Ovary (tissue), 9 donors: ENCODE measurements around the gene DGKD. TPM values are rescaled to one million over a fixed set of nuclear protein-coding genes. Genes with fewer than 3 reads are reported as not detected.

ENCODE experiments used
- DNase-seq, 5 donors: peaks; one replicate each; pipeline ENCODE4 v3.0.0-alpha.2; 2019 to 2020
- H3K27ac ChIP-seq, 2 donors: fragments of 200-600 bp; one replicate each; pipeline versions ENCODE4 v1.5.1 to v1.8.0; 2019 to 2022
- H3K27me3 ChIP-seq: fragments of 200-600 bp; one replicate; pipeline ENCODE4 v1.8.0; 2022
- H3K36me3 ChIP-seq: fragments of 200-600 bp; sonication (generic); one replicate; pipeline ENCODE4 v1.5.1; 2019
- H3K4me1 ChIP-seq: one replicate; pipeline ENCODE4 v1.8.1; 2013; ENCODE audit warnings: mild to moderate bottlenecking, moderate library complexity; ENCODE audit not compliant: insufficient read depth
- H3K4me3 ChIP-seq: fragments of 200-600 bp; sonication (generic); one replicate; pipeline ENCODE4 v1.5.1; 2017
- H3K9me3 ChIP-seq, 2 donors: fragments of 200-600 bp in 1 of 2; sonication (generic) in 1 of 2; one replicate each; pipeline versions ENCODE4 v1.5.1 to v1.8.1; 2013 to 2019; ENCODE audit warnings: mild to moderate bottlenecking in 1 of 2, moderate library complexity in 1 of 2
- CTCF ChIP-seq, 3 donors: fragments of 450-650 bp in 2 of 3; fragments of 200-600 bp in 1 of 3; IDR thresholded peaks; one replicate each; pipeline versions ENCODE4 v1.5.1 to v1.8.0; 2016 to 2022; ENCODE audit warnings: antibody characterized with exemption in 3 of 3, mild to moderate bottlenecking in 1 of 3
- EP300 ChIP-seq: sonication (generic); formaldehyde crosslinking; IDR thresholded peaks from one replicate; pipeline ENCODE4 v1.6.1; 2017; ENCODE audit warnings: antibody characterized with exemption
- POLR2A ChIP-seq: fragments of 450-650 bp; IDR thresholded peaks from one replicate; pipeline ENCODE4 v1.6.1; 2017; ENCODE audit warnings: antibody characterized with exemption, mild to moderate bottlenecking, moderate library complexity
- WGBS, 3 donors: extraction: QIAGEN DNeasy Blood & Tissue Kit in 1 of 3; methylation state at CpG; one replicate each; pipeline versions ENCODE4 v1.1.5 to v1.1.7; 2013 to 2017; 5-methylcytosine and 5-hydroxymethylcytosine counted together
- intact Hi-C, 4 donors: fragments of 100-400 bp; cut with DNase I; formaldehyde crosslinking; loops; one replicate each; pipeline versions ENCODE4 v1.11.0 to v1.15.1; 2022 to 2023
- polyA plus RNA-seq, 2 donors: library from polyadenylated mRNA; stranded (reverse); fragments of 200-250 nt in 1 of 2; fragments of 350-450 nt in 1 of 2; fragmentation: Illumina TruSeq in 1 of 2; extraction: RNeasy Lipid Tissue Mini Kit (QIAGEN cat#74804) in 1 of 2; gene quantifications; one replicate each; pipeline ENCODE4 v1.2.3, GENCODE V29; 2013 to 2014
- total RNA-seq, 7 donors: library from RNA; depleted of rRNA in 2 of 7; stranded (reverse); fragments of >200 nt in 2 of 7; fragmentation: NEBNext Ultra II Directional in 3 of 7; extraction: Animal tissue kit (Norgen Biotek cat#: 25700) in 3 of 7; gene quantifications; one replicate each; pipeline versions ENCODE4 v1.1.0 to v1.2.4, GENCODE V29; 2016 to 2023
- donor health status: DM: no; HTN: no; CAD: no; lungs with moderate emphysema.
- donor health status: DM: no; HTN: no; CAD: no.
- donor health status: Bipolar disorder and iron deficiency.
- donor health status: DM: yes; HTN: yes; CAD: no.
- donor health status: DM: no; HTN: no; CAD: no.
- donor health status: DM: yes; HTN: yes; CAD: no.

Gene DGKD
- total and polyA plus RNA-seq, 9 donors: 9.4 to 81.8 (median 36.3) TPM

- Histone ChIP-seq H3K4me3 (no peak overlapping the region), H3K36me3 (no peaks in the 10 kb centered on the region), H3K27ac (no peak overlapping the region), H3K4me1 (no peaks in the 10 kb centered on the region), H3K9me3 (no peaks in the 10 kb centered on the region), H3K27me3 (no peaks in the 10 kb centered on the region)
- intact Hi-C loops: no loop called here
- WGBS, 3 donors: 36 to 62% (median 62%) methylated on average over 3 of the region's 3 CpGs
- TF ChIP-seq POLR2A (no peak), CTCF (IDR thresholded peaks at IDR 0.05) (no peak), EP300 (no peak)
- no peak for DNase-seq
Measured at GRCh38 chr2:233339427-233339826, 14.9 kb upstream of the DGKD start.

GRCh38 chr2:233341296-233341695 is 13.0 kb upstream of the DGKD start:
- TF ChIP-seq POLR2A: no peak
- TF ChIP-seq CTCF (IDR thresholded peaks at IDR 0.05): no peak
- no peak for TF ChIP-seq EP300
- no peaks in the 10 kb centered on the region for H3K9me3 ChIP-seq
- no peaks in the 10 kb centered on the region for H3K27me3 ChIP-seq
- H3K4me3 ChIP-seq: no peak overlapping the region
- no peak for DNase-seq
- H3K4me1 ChIP-seq: no peaks in the 10 kb centered on the region
- H3K27ac ChIP-seq: no peak overlapping the region
- intact Hi-C loops: no loop called here
- H3K36me3 ChIP-seq: no peaks in the 10 kb centered on the region
- WGBS, 3 donors: 96 to 98% (median 97%) methylated on average over 3 of the region's 3 CpGs

GRCh38 chr2:233342301-233342700 is 12.0 kb upstream of the DGKD start:
- peak in 1 of 5 donors; percentile 3 for DNase-seq
- intact Hi-C loops: no loop called here
- Histone ChIP-seq H3K36me3 (no peaks in the 10 kb centered on the region), H3K4me3 (no peak overlapping the region), H3K27me3 (no peaks in the 10 kb centered on the region), H3K4me1 (no peaks in the 10 kb centered on the region), H3K27ac (no peak overlapping the region), H3K9me3 (no peaks in the 10 kb centered on the region)
- WGBS, 3 donors: 68 to 75% (median 72%) methylated on average over 5 of the region's 5 CpGs
- TF ChIP-seq CTCF (IDR thresholded peaks at IDR 0.05) (no peak), EP300 (no peak), POLR2A (no peak)

GRCh38 chr2:233343171-233343705 is 11.1 kb upstream of the DGKD start:
- intact Hi-C loops: no loop called here
- no peaks in the 10 kb centered on the region for H3K36me3 ChIP-seq
- H3K27me3 ChIP-seq: no peaks in the 10 kb centered on the region
- H3K9me3 ChIP-seq: no peaks in the 10 kb centered on the region
- H3K4me3 ChIP-seq: no peak overlapping the region
- TF ChIP-seq CTCF (IDR thresholded peaks at IDR 0.05) (no peak), EP300 (no peak), POLR2A (no peak)
- 90 to 94% (median 92%) methylated on average over 15 of the region's 15 CpGs for WGBS, 3 donors
- no peak overlapping the region for H3K27ac ChIP-seq
- H3K4me1 ChIP-seq: no peaks in the 10 kb centered on the region
- DNase-seq: peak in 1 of 5 donors; percentile 19
